Skeletal muscle tissue (tissue), 4 donors: Measurements from ENCODE around the gene GRB10. TPM values are rescaled to one million over a fixed set of nuclear protein-coding genes. Genes with fewer than 3 reads are reported as not detected.
"Not testable (repeated sequence)": the region's sequence is repeated elsewhere in the genome, so short reads cannot be mapped to it uniquely, and the experiment has no call there.

ENCODE experiments used
- H3K27ac ChIP-seq: one replicate; pipeline ENCODE4 v1.7.0; 2013; ENCODE audit warnings: mild to moderate bottlenecking, low read depth, low read length, inconsistent platforms
- H3K27me3 ChIP-seq, 3 donors: one replicate each; pipeline ENCODE4 v1.7.0; 2013; ENCODE audit warnings: low read length in 3 of 3; ENCODE audit not compliant: control insufficient read depth in 3 of 3, insufficient read depth in 3 of 3
- H3K36me3 ChIP-seq, 3 donors: one replicate each; pipeline ENCODE4 v1.7.0; 2013; ENCODE audit warnings: low read length in 3 of 3; ENCODE audit not compliant: control insufficient read depth in 3 of 3, insufficient read depth in 3 of 3
- H3K4me1 ChIP-seq, 3 donors: one replicate each; pipeline ENCODE4 v1.7.0; 2013; ENCODE audit warnings: low read length in 3 of 3, mild to moderate bottlenecking in 3 of 3; ENCODE audit not compliant: control insufficient read depth in 3 of 3, insufficient read depth in 3 of 3
- H3K4me3 ChIP-seq, 3 donors: one replicate each; pipeline ENCODE4 v1.7.0; 2013; ENCODE audit warnings: low read length in 3 of 3
- H3K9ac ChIP-seq, 3 donors: one replicate each; pipeline ENCODE4 v1.7.0; 2013; ENCODE audit warnings: low read length in 3 of 3, mild to moderate bottlenecking in 3 of 3, moderate library complexity in 2 of 3, low read depth in 1 of 3
- H3K9me3 ChIP-seq, 3 donors: one replicate each; pipeline ENCODE4 v1.7.0; 2013; ENCODE audit warnings: low read length in 3 of 3; ENCODE audit not compliant: control insufficient read depth in 3 of 3
- total RNA-seq: library from RNA; depleted of rRNA; stranded (reverse); fragments of >200 nt; gene quantifications from one replicate; pipeline ENCODE4 v1.2.3, GENCODE V29; 2014
- donor health status: Osteomylitis.

GRB10 gene
- total RNA-seq, 1 donor from 2014 or later = 17.7 TPM

GRCh38 chr7:50781381-50782293 is 1.1 kb downstream of the GRB10 start:
- no peaks in the 10 kb centered on the region for H3K9me3 ChIP-seq
- peak overlapping the region; percentile 51 for H3K27ac ChIP-seq
- peak overlapping the region; percentile 44 to 64 (median 55) for H3K4me3 ChIP-seq
- H3K27me3 ChIP-seq = no peaks in the 10 kb centered on the region
- no peaks in the 10 kb centered on the region for H3K36me3 ChIP-seq
- peak overlapping the region in 2 of 3 donors; percentile 40 to 69 for H3K9ac ChIP-seq
- H3K4me1 ChIP-seq = peaks cover 25 to 52% (median 49%) of the 10 kb centered on the region in 3 donors

- no peaks in the 10 kb centered on the region for H3K36me3 ChIP-seq
- no peaks in the 10 kb centered on the region for H3K27me3 ChIP-seq
- no peaks in the 10 kb centered on the region for H3K9me3 ChIP-seq
- H3K4me1 ChIP-seq = peaks cover 27 to 55% (median 48%) of the 10 kb centered on the region in 3 donors
- no peak overlapping the region for H3K4me3 ChIP-seq
- no peak overlapping the region for H3K9ac ChIP-seq
- H3K27ac ChIP-seq = no peak overlapping the region
These were observed 2.3 kb downstream of the GRB10 start for GRCh38 chr7:50780436-50780835.

- H3K27me3 ChIP-seq = no peaks in the 10 kb centered on the region
- no peak overlapping the region for H3K27ac ChIP-seq
- peaks cover 26 to 48% (median 43%) of the 10 kb centered on the region in 3 donors for H3K4me1 ChIP-seq
These were observed 3.3 kb downstream of the GRB10 start for GRCh38 chr7:50779427-50779826.

GRCh38 chr7:50778189-50778588 is 4.5 kb downstream of the GRB10 start:
- Histone ChIP-seq H3K9me3 (no peaks in the 10 kb centered on the region), H3K36me3 (no peaks in the 10 kb centered on the region), H3K9ac (no peak overlapping the region), H3K4me3 (no peak overlapping the region), H3K27ac (no peak overlapping the region), H3K27me3 (no peaks in the 10 kb centered on the region), H3K4me1 (peaks cover 21 to 36% (median 32%) of the 10 kb centered on the region in 3 donors)

More at GRCh38 chr7:50779427-50779826, 3.3 kb downstream of the GRB10 start:
- no peak overlapping the region for H3K4me3 ChIP-seq
- no peak overlapping the region for H3K9ac ChIP-seq
- H3K9me3 ChIP-seq = no peaks in the 10 kb centered on the region
- H3K36me3 ChIP-seq = no peaks in the 10 kb centered on the region

GRCh38 chr7:50775836-50776235 is 6.9 kb downstream of the GRB10 start:
- peaks cover 21 to 35% (median 31%) of the 10 kb centered on the region in 3 donors for H3K4me1 ChIP-seq

GRCh38 chr7:50775231-50775630 is 7.5 kb downstream of the GRB10 start:
- Histone ChIP-seq H3K4me1 (peaks cover 25 to 35% (median 33%) of the 10 kb centered on the region in 3 donors), H3K9ac (no peak overlapping the region), H3K36me3 (no peaks in the 10 kb centered on the region), H3K27ac (no peak overlapping the region), H3K27me3 (no peaks in the 10 kb centered on the region), H3K9me3 (no peaks in the 10 kb centered on the region), H3K4me3 (no peak overlapping the region)

More at GRCh38 chr7:50775836-50776235, 6.9 kb downstream of the GRB10 start:
- no peak overlapping the region for H3K4me3 ChIP-seq
- H3K36me3 ChIP-seq = no peaks in the 10 kb centered on the region
- H3K9me3 ChIP-seq = no peaks in the 10 kb centered on the region
- no peak overlapping the region for H3K9ac ChIP-seq
- no peaks in the 10 kb centered on the region for H3K27me3 ChIP-seq
- H3K27ac ChIP-seq = no peak overlapping the region

- Histone ChIP-seq H3K4me1 (peaks cover 29 to 36% (median 35%) of the 10 kb centered on the region in 3 donors), H3K36me3 (no peaks in the 10 kb centered on the region), H3K9ac (no peak overlapping the region), H3K27me3 (no peaks in the 10 kb centered on the region), H3K4me3 (no peak overlapping the region), H3K27ac (no peak overlapping the region), H3K9me3 (no peaks in the 10 kb centered on the region)
These were observed 8.4 kb downstream of the GRB10 start for GRCh38 chr7:50774319-50774718.

- not testable (repeated sequence) for H3K9me3 ChIP-seq, H3K27ac ChIP-seq, H3K9ac ChIP-seq, H3K27me3 ChIP-seq, H3K4me3 ChIP-seq, H3K36me3 ChIP-seq
- peaks cover 39 to 48% (median 42%) of the 10 kb centered on the region in 3 donors for H3K4me1 ChIP-seq
These were observed 9.6 kb downstream of the GRB10 start for GRCh38 chr7:50773071-50773470.

- H3K9ac ChIP-seq = peak overlapping the region in 1 of 3 donors; percentile 55
- peak overlapping the region; percentile 64 for H3K27ac ChIP-seq
- peak overlapping the region in 2 of 3 donors; percentile 22 to 29 for H3K4me3 ChIP-seq
- peaks cover 39 to 61% (median 52%) of the 10 kb centered on the region in 3 donors for H3K4me1 ChIP-seq
- H3K36me3 ChIP-seq = no peaks in the 10 kb centered on the region
- no peaks in the 10 kb centered on the region for H3K27me3 ChIP-seq
- no peaks in the 10 kb centered on the region for H3K9me3 ChIP-seq
These were observed 11.3 kb downstream of the GRB10 start for GRCh38 chr7:50771120-50772002.
